Left forelimb (tissue), 1 donor: ENCODE results near the gene NPTXR.

Experiments
- DNase-seq: peaks from one replicate; pipeline ENCODE4 v3.0.0-alpha.2; 2018; ENCODE audit warnings: low spot score

Gene NPTXR

GRCh38 chr22:38843657-38844314 lies at the start of gene NPTXR:
NPTXR (minus strand) TSS chr22:38844028.
- peak; percentile 80 for DNase-seq

DNA sequence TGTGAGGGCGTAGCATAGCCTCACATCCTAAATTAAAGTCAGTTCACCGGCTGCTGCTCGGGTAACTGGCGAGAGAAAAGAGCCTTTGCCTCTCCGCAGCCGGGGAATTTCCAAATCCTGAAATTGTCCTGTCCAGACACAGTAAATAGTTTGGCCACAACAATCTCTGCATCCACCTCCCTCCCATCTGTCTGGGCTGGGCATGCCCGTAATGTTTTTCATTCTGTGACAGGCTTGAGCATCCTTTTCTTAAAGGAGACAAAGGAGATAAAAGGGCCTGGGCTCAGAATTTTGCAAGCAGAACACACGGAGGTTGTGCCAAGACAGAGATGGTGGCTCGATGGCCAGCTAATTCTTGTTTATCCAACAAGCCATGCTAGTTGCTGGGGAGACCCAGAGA lies 47.4 kb upstream of the NPTXR start:
- DNase-seq, result no peak

GRCh38 chr22:38890377-38890776 lies 46.5 kb upstream of the NPTXR start:
- no peak for DNase-seq

DNA sequence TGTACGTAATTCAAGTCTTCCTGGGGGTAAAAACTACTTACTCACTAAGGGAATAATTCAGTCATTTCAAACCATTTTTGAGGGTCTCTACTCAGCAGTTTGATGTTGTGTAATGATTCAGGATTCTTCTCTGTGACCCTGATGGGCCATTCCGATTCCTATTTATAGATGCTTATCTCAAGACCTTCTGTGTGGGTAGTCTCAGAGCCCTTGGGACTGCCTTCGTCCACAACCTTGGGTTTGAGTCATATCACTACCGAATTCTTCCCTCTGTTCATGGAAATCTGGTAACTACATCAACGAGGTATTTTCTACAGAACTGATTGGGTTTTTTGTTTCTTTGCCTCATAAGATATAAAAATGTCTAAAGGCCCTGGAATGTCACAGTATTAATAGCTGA lies 42.5 kb upstream of the NPTXR start:
- no peak for DNase-seq

GRCh38 chr22:38882972-38883622 lies 39.3 kb upstream of the NPTXR start:
- DNase-seq, result no peak

- DNase-seq, result no peak
Observed at GRCh38 chr22:38881997-38882879, 38.4 kb upstream of the NPTXR start.

- no peak for DNase-seq
Observed at GRCh38 chr22:38881464-38881871, 37.6 kb upstream of the NPTXR start.

GRCh38 chr22:38879961-38880360 lies 36.1 kb upstream of the NPTXR start:
- no peak for DNase-seq

- no peak for DNase-seq
Observed at GRCh38 chr22:38879108-38879729, 35.4 kb upstream of the NPTXR start.

GRCh38 chr22:38878001-38878400 lies 34.2 kb upstream of the NPTXR start:
- DNase-seq, result no peak

DNA sequence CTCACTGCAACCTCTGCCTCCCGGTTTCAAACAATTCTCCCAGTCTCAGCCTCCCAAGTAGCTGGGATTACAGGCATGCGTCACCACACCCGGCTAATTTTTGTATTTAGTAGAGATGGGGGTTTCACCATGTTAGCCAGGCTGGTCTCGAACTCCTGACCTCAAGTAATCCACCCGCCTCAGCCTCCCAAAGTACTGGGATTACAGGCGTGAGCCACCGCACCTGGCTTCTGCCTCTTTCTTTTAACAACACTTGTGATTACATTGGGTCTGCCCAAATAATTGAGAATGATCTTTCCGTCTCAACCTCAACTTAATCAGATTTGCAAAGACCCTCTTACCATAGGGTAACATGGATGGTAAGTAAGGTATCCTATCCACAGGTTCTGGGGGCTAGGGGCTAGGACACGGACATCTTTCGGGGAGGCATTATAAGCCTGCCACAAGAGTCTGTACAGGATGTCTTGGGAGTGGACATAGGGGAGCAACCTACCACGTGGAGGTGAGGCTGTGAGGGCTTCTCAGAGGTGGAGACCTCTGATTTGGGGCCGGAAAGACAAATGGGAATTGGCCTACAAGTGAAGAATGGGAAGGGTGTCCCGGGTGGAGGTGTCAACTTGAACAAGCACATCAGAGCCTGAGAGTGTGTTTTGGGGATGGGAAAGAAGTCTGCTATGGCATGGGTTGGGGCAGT lies 30.8 kb upstream of the NPTXR start:
- DNase-seq, result no peak

DNA sequence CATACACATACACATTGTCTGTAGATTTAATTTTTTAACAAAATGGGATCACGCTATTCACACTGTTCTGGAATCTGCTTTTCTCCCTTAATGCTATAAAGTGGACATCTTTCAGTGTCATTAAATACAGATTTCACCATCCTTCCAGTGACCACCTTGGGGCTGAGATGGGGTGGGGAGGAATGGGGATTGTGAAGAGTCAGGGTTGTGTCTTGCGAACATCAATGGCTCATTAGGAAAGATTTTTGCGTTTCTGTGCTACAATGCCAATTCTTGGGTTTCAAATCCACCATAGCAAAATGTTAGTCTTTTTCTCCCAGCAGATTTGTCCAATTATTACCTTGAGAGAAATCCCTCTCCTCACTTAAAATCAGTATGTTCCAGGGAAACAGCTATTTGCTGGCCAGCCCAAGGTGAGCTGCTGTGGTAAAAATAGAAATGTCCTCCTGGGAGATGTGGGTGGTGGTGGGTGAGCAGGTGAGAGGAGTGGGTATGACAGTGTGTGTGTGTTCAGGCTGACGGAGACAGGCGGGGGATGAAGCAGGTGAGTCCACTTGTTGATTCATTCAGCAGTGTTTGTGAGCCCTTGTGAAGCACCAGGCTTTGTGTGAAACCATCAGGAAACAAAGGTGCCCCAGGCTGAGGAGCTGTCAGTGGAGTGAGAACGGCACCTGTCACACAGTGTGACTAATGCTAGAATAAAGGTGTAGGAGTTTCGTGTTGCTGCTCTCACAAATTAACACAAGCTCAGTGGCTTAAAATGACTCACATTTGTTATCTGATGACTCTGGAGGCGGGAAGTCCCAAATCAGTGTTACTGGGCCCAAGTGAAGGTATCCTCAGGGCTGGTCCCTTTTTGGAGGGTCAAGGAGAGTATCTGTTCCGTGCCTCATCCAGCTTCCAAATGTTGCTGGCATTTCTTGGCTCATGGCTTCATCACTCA lies 29.9 kb upstream of the NPTXR start:
- no peak for DNase-seq

DNA sequence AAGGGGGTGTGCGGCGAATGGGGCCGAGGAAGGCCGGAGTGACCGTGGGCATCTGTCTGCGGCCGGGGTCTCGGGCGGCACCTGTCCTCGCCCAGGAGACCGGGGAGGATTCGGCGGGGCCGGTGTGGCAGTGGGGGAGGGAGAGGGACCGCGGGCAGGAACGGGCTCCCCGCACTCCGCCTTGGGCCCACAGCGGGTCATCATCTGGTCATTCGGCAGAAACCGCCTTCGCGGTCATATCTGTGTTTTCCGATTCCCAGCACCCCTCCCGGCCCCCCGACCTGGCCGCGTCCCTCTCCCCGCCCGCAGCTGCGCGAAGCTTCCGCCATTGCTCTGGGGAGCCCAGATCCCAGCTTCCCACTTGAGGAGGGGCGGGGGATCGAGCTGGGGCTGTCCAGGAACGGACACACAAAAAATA lies 29.0 kb upstream of the NPTXR start:
- DNase-seq, result peak; percentile 87

DNA sequence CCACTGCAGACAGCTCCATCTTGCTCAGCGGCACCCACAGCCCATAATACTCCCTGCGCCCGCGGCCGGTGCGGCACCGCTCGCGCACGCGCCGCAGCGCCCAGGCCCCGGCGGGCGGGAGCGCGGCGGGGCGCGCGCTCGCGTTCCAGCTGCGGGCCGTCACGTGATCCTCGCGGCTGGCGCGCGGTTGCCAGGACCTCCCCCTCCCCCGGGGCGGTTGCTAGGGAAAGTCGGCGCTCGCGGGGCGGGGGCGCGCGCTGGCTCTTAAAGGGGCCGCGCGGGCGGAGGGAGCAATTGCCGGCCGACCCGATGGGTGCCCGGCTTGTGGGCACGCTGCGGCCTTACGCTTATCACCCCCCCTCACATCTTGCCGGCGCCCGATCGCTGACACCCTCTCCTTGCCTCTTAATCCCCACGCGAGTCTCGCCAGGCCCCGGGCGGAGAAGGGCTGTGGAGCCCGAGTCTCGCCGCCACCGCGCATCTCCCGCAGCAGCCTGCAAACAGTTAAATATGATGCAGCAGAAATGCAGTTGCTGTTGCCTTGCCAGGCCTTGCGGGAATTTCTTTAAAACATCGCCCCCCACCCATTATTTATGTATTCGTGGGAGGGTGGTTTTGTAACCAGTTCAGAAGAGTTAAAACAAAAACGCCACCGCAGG lies 28.5 kb upstream of the NPTXR start, which contains the start of gene CBX6:
Gene CBX6, minus strand, starts transcription at position 45 of the 659 bp plus-strand sequence. Its CDS starts 26 bp downstream, at position 19.
- peak; percentile 99 for DNase-seq

DNA sequence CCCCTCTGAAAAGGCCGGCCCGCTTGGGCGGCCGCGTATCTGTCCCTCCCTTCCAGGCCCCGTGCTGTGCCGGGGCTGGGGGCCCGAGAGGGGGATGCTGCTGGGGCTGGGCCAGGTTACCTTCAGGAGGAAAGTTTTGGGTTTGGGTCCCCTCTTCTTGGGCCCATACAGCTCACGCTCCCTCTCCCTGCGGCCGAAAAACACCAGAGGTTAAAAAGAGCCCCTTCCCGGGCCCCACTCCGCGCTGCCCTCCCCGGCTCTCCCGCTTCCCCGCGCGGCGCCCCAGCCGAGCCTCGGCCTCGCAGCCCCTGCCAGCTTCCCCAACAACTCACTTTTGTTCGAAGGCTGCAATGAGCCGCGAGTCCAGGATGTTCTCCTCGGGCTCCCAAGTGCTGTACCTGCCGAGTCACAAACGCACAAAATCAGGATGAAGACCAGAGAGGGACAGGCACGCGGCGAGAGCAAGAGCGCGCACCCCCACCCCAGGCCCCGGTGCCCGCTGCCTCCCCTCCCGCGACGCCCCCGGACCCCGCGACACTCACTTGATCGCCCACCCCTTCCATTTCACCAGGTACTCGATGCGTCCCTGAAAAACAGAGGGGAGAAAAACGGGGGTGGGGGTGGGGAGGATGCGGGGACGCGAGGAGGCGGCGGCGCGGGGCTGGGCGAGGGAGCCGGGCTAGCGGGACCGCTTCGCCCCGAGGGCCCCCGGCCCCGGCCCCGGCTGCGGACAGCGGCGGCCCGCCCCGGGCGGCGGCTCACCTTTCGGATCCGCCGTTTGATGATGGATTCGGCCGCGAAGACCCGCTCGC lies 27.7 kb upstream of the NPTXR start:
- DNase-seq, result peak; percentile 73

- peak; percentile 60 for DNase-seq
Observed at GRCh38 chr22:38870791-38871359, 27.0 kb upstream of the NPTXR start.

DNA sequence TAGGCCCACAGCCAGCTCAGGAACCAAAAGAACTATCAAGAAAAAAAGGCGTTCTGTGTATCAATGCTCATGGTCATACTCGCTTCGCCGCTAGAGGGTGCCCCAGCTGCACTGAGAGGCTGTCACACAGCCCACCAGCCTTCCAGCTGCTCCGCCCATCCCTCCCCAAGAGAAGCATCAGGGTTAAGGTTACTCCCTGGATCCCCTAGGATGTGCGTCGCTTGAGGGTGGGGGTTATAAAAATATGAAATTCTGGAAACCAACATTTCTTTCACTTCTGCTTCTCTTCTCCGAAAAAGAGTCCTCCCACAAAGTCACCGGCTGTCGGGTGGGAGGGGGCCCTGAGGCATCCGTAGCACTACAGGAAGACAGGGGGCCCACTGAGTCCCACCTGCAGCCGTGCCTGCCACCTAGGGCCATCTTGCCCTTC lies 26.5 kb upstream of the NPTXR start:
- DNase-seq, result peak; percentile 87

- DNase-seq, result peak; percentile 41
Observed at GRCh38 chr22:38869663-38870062, 25.8 kb upstream of the NPTXR start.
